CD14-positive monocyte (primary cell): ENCODE results near the gene FGFRL1. TPM values are rescaled to one million over a fixed set of nuclear protein-coding genes. Genes with fewer than 3 reads are reported as not detected.

Experiments used
- DNase-seq, 3 donors: peaks; one replicate each; pipeline ENCODE4 v3.0.0-alpha.2; 2011 to 2022
- H2AFZ ChIP-seq: 2 replicates; pipeline ENCODE4 v1.6.0; 2012; ENCODE audit warnings: mild to moderate bottlenecking, low read depth, low read length, inconsistent platforms; ENCODE audit not compliant: insufficient read depth, poor library complexity, severe bottlenecking
- H3K27ac ChIP-seq, 2 donors: 1 replicate in 1 of 2; 2 replicates in 1 of 2; pipeline ENCODE4 v1.5.1; 2012 to 2013; ENCODE audit warnings: low read length in 2 of 2, control low read depth in 1 of 2, inconsistent platforms in 1 of 2, low read depth in 1 of 2, mild to moderate bottlenecking in 1 of 2
- H3K27me3 ChIP-seq, 2 donors: one replicate each; pipeline versions ENCODE4 v1.6.0 to v1.6.1; 2011 to 2013; ENCODE audit warnings: low read length in 2 of 2; ENCODE audit not compliant: control insufficient read depth in 2 of 2, insufficient read depth in 2 of 2
- H3K36me3 ChIP-seq, 2 donors: replicated peaks in 1 of 2; 1 replicate in 1 of 2; 2 replicates in 1 of 2; pipeline versions ENCODE4 v1.5.1 to v1.6.1; 2012 to 2013; ENCODE audit warnings: low read length in 2 of 2, control low read depth in 1 of 2, inconsistent platforms in 1 of 2, mild to moderate bottlenecking in 1 of 2; ENCODE audit not compliant: insufficient read depth in 2 of 2, control insufficient read depth in 1 of 2
- H3K4me1 ChIP-seq, 2 donors: 1 replicate in 1 of 2; 2 replicates in 1 of 2; pipeline versions ENCODE4 v1.5.1 to v1.6.1; 2012 to 2013; ENCODE audit warnings: low read length in 2 of 2, control low read depth in 1 of 2, inconsistent platforms in 1 of 2, mild to moderate bottlenecking in 1 of 2, moderate library complexity in 1 of 2; ENCODE audit not compliant: insufficient read depth in 2 of 2, control insufficient read depth in 1 of 2
- H3K4me2 ChIP-seq: replicated peaks from 2 replicates; pipeline ENCODE3; 2012; ENCODE audit warnings: low read length, moderate library complexity, mild to moderate bottlenecking; ENCODE audit not compliant: poor library complexity, severe bottlenecking; ENCODE audit errors: extremely low read depth
- H3K4me3 ChIP-seq, 3 experiments: fragments of 200-600 bp in 1 of 3; sonication (generic) in 1 of 3; replicated peaks in 1 of 3; 1 replicate in 2 of 3; 2 replicates in 1 of 3; pipeline ENCODE4 v1.5.1; 2011 to 2013; ENCODE audit warnings: low read length in 3 of 3, mild to moderate bottlenecking in 3 of 3, control low read depth in 2 of 3, low read depth in 2 of 3, inconsistent platforms in 1 of 3, moderate library complexity in 1 of 3
- H3K79me2 ChIP-seq: 2 replicates; pipeline ENCODE4 v1.6.0; 2012; ENCODE audit warnings: mild to moderate bottlenecking, control low read depth, inconsistent platforms, low read length, moderate library complexity; ENCODE audit not compliant: insufficient read depth
- H3K9ac ChIP-seq: 2 replicates; pipeline ENCODE4 v1.6.0; 2017; ENCODE audit warnings: low read length, mild to moderate bottlenecking; ENCODE audit not compliant: insufficient read depth, poor library complexity, severe bottlenecking
- H3K9me3 ChIP-seq, 2 donors: replicated peaks in 1 of 2; 1 replicate in 1 of 2; 2 replicates in 1 of 2; pipeline versions ENCODE4 v1.5.1 to v1.6.1; 2012 to 2013; ENCODE audit warnings: low read length in 2 of 2, control low read depth in 1 of 2; ENCODE audit not compliant: control insufficient read depth in 1 of 2, insufficient read depth in 1 of 2
- H4K20me1 ChIP-seq: 2 replicates; pipeline ENCODE4 v1.6.0; 2012; ENCODE audit warnings: mild to moderate bottlenecking, low read length, control low read depth, moderate library complexity; ENCODE audit not compliant: insufficient read depth
- H3K27ac Mint-ChIP-seq, 7 donors: one replicate each; pipeline ENCODE4 v1.8.0; 2020; ENCODE audit warnings: mild to moderate bottlenecking in 7 of 7, mixed read lengths in 7 of 7, moderate library complexity in 6 of 7, inconsistent platforms in 2 of 7
- H3K27me3 Mint-ChIP-seq, 3 donors: one replicate each; pipeline ENCODE4 v1.8.0; 2021 to 2022; ENCODE audit warnings: low read depth in 3 of 3, mild to moderate bottlenecking in 3 of 3, mixed read lengths in 3 of 3, moderate library complexity in 3 of 3, inconsistent platforms in 1 of 3
- H3K36me3 Mint-ChIP-seq, 2 donors: one replicate each; pipeline ENCODE4 v1.8.0; 2020; ENCODE audit warnings: mixed read lengths in 2 of 2, inconsistent platforms in 1 of 2, mild to moderate bottlenecking in 1 of 2
- H3K4me1 Mint-ChIP-seq: one replicate; pipeline ENCODE4 v1.8.0; 2020; ENCODE audit warnings: mild to moderate bottlenecking, mixed read lengths
- H3K4me3 Mint-ChIP-seq, 2 donors: one replicate each; pipeline ENCODE4 v1.8.0; 2020; ENCODE audit warnings: mild to moderate bottlenecking in 2 of 2, mixed read lengths in 2 of 2, moderate library complexity in 1 of 2
- H3K9me3 Mint-ChIP-seq, 7 donors: one replicate each; pipeline ENCODE4 v1.8.0; 2020 to 2022; ENCODE audit warnings: mixed read lengths in 7 of 7, mild to moderate bottlenecking in 6 of 7, moderate library complexity in 6 of 7, inconsistent platforms in 2 of 7
- WGBS: methylation state at CpG from one replicate; pipeline ENCODE4 v1.1.5; 2013; ENCODE audit warnings: missing lambda C conversion rate; ENCODE audit not compliant: insufficient coverage; 5-methylcytosine and 5-hydroxymethylcytosine counted together
- intact Hi-C, 2 donors: fragments of 100-400 bp; cut with micrococcal nuclease; formaldehyde crosslinking; loops; one replicate each; pipeline versions ENCODE4 v1.15.0 to v1.15.1; 2023
- polyA plus RNA-seq, 3 donors: library from polyadenylated mRNA; depleted of rRNA in 1 of 3; unstranded in 2 of 3; stranded (reverse) in 1 of 3; fragments of 300-500 nt in 2 of 3; fragments of >200 nt in 1 of 3; fragmentation: Illumina TruSeq in 2 of 3; gene quantifications; 1 replicate in 2 of 3; 2 replicates in 1 of 3; pipeline ENCODE4 v1.2.3, GENCODE V29; 2012 to 2021
- TF ChIP-seq, protein P1 (sequence below): fragments of 200-600 bp; IDR thresholded peaks from one replicate; pipeline ENCODE4 v1.8.0; 2022; ENCODE audit warnings: antibody characterized with exemption, mild to moderate bottlenecking

The FGFRL1 gene
- polyA plus RNA-seq, 3 donors = 0.17 to 77.7 (median 0.28) TPM

DNA sequence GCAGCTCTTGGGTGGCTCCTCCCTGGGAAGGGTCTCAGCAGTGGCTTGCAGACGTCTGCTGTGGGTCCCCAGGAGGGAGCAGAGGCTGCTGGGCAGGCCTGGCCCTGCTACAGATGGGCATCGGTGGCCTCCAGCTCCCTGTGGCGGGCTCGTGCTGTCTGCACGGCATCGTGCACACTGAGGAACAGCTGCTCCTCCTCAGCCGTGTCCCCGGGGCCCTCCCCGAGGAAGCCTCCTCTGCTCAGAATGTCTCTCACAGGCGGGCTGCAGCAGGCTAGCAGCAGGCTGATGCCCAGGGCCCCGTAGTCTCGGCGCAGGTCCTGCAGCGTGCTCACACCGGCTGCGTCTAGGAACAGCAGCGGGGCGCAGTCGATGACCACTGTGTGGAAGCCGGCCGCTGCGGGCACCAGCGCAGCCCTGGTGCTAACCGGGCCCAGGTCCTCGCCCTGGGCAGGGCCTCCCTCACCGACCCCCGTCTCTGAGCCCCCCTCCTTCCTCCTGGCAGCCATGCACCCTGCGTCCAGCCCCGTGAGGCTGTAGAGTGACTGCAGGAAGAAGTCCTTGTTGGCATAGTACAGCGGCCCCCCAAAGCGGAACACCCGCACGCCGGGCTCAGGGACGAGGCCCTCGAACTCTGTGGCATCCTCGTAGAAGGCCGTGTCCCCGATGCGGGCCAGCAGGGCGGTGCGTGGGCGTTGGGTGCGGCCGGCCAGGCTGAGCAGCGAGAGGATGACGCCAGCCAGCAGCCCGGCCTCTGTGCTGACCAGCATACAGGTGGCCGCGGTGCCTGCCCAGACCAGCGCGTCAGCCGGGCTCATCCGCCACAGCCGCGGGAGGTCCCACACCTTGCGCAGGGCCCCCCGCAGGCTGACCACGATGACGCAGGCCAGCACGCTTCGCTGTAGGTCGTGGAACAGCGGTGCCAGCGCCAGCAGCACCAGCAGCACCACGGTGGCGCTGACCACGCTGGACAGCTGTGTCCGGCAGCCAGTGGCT, 22.4 kb upstream of the FGFRL1 start:
- Mint-ChIP-seq H3K27ac (no peak overlapping the region), H3K4me1 (peaks cover 23% of the 10 kb centered on the region), H3K9me3 (no peaks in the 10 kb centered on the region), H3K36me3 (peaks cover 7 to 20% of the 10 kb centered on the region in 2 donors), H3K4me3 (no peak overlapping the region), H3K27me3 (peaks cover 0 to 5% (median 1%) of the 10 kb centered on the region in 3 donors)
- H2AFZ ChIP-seq = no peak overlapping the region
- H3K27me3 ChIP-seq = no peaks in the 10 kb centered on the region
- no peak overlapping the region for H3K4me2 ChIP-seq
- peaks cover 27 to 35% of the 10 kb centered on the region in 2 donors for H3K4me1 ChIP-seq
- H3K9me3 ChIP-seq = no peaks in the 10 kb centered on the region
- intact Hi-C loops = no loop called here
- H3K27ac ChIP-seq = no peak overlapping the region
- H3K79me2 ChIP-seq = no peaks in the 10 kb centered on the region
- no peak overlapping the region for H3K9ac ChIP-seq
- no peak overlapping the region for H3K4me3 ChIP-seq
- H3K36me3 ChIP-seq = peaks cover 13 to 14% of the 10 kb centered on the region in 2 donors
- peaks cover 22% of the 10 kb centered on the region for H4K20me1 ChIP-seq
- no peak for DNase-seq
- TF ChIP-seq, protein P1, sequence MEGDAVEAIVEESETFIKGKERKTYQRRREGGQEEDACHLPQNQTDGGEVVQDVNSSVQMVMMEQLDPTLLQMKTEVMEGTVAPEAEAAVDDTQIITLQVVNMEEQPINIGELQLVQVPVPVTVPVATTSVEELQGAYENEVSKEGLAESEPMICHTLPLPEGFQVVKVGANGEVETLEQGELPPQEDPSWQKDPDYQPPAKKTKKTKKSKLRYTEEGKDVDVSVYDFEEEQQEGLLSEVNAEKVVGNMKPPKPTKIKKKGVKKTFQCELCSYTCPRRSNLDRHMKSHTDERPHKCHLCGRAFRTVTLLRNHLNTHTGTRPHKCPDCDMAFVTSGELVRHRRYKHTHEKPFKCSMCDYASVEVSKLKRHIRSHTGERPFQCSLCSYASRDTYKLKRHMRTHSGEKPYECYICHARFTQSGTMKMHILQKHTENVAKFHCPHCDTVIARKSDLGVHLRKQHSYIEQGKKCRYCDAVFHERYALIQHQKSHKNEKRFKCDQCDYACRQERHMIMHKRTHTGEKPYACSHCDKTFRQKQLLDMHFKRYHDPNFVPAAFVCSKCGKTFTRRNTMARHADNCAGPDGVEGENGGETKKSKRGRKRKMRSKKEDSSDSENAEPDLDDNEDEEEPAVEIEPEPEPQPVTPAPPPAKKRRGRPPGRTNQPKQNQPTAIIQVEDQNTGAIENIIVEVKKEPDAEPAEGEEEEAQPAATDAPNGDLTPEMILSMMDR = no peak
- WGBS = 97% methylated on average over 66 of the region's 69 CpGs

DNA sequence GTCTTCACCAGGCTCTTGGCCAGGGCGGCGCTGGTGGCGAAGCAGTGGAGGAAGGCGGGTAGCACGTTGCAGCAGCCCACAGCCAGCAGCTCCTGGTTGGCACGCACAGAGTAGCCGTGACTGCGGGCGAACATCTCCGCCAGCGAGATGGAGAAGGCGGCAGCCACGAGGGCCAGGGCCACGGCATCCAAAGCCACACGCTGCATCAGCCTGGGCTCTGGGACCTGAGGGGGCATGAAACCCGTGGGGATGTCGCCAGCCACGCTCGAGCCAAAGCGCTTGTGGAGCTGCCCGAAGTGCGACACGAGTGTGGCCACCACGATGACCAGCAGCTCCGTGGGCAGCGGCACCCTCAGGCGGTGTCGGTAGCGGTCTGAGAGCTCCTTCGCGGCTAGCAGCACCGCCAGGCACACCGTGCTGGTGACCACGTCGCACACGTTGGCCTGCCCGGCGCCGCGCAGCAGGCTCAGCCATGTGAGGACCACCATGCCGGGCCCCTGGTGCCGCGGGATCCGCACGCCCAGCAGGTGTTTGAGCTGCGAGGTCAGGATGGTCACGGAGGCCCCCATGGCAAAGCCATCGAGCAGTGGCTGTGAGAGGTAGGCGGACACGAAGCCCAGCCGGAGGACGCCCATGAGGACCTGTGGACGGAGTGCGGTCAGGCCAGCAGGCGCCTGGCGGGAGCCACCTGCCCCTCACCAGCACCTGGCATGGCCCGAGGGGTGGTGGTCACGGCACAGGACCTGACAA, 21.5 kb upstream of the FGFRL1 start:
- WGBS = 98% methylated on average over 56 of the region's 58 CpGs
- H3K4me2 ChIP-seq = no peak overlapping the region

More for the DNA sequence above, 21.5 kb upstream of the FGFRL1 start:
- Histone ChIP-seq H3K4me1 (peaks cover 25 to 32% of the 10 kb centered on the region in 2 donors), H3K9me3 (no peaks in the 10 kb centered on the region), H4K20me1 (peaks cover 22% of the 10 kb centered on the region), H3K9ac (no peak overlapping the region), H3K27ac (no peak overlapping the region), H3K36me3 (peaks cover 13 to 14% of the 10 kb centered on the region in 2 donors), H3K27me3 (no peaks in the 10 kb centered on the region), H3K4me3 (no peak overlapping the region), H3K79me2 (no peaks in the 10 kb centered on the region), H2AFZ (no peak overlapping the region)
- H3K27me3 Mint-ChIP-seq = peaks cover 0 to 5% (median 1%) of the 10 kb centered on the region in 3 donors
- H3K27ac Mint-ChIP-seq = no peak overlapping the region
- TF ChIP-seq, protein P1 = no peak
- peaks cover 7 to 20% of the 10 kb centered on the region in 2 donors for H3K36me3 Mint-ChIP-seq
- no peak overlapping the region for H3K4me3 Mint-ChIP-seq
- no peak for DNase-seq
- H3K4me1 Mint-ChIP-seq = peaks cover 21% of the 10 kb centered on the region
- no peaks in the 10 kb centered on the region for H3K9me3 Mint-ChIP-seq
- intact Hi-C loops = no loop called here
